GM23338 (cell line): ENCODE data around the gene PCNT. TPM values are rescaled to one million over a fixed set of nuclear protein-coding genes. Genes with fewer than 3 reads are reported as not detected.
A peak's percentile ranks its signal among the peaks of the same experiment; 100 is the strongest.

Experiments
- ATAC-seq: fragments of 200-7000 bp; cut with Tn5 transposase; 3 replicates; pipeline ENCODE4 v1.9.1; 2020
- DNase-seq: peaks from one replicate; pipeline ENCODE4 v3.0.0-alpha.2; 2015; ENCODE audit warnings: low spot score
- H2AFZ ChIP-seq: fragments of 200-600 bp; sonication (generic); 2 replicates; pipeline ENCODE4 v1.8.0; 2016; ENCODE audit warnings: antibody characterized with exemption, mild to moderate bottlenecking, moderate library complexity
- H3F3A ChIP-seq: fragments of 200-600 bp; sonication (generic); replicated peaks from 2 replicates; pipeline ENCODE4 v1.8.0; 2017; ENCODE audit warnings: antibody characterized with exemption, mixed run types, low read depth
- H3K27ac ChIP-seq: fragments of 200-600 bp; sonication (generic); 2 replicates; pipeline ENCODE4 v1.6.1; 2016; ENCODE audit warnings: low read depth
- H3K27me3 ChIP-seq: fragments of 200-600 bp; sonication (generic); 2 replicates; pipeline ENCODE4 v1.8.0; 2016; ENCODE audit warnings: mild to moderate bottlenecking, mixed run types, moderate library complexity; ENCODE audit not compliant: insufficient read depth
- H3K36me3 ChIP-seq: fragments of 200-600 bp; sonication (generic); 2 replicates; pipeline ENCODE4 v1.8.0; 2016; ENCODE audit warnings: mild to moderate bottlenecking; ENCODE audit not compliant: insufficient read depth
- H3K4me1 ChIP-seq: fragments of 200-600 bp; sonication (generic); 2 replicates; pipeline ENCODE4 v1.8.0; 2016; ENCODE audit warnings: mild to moderate bottlenecking, moderate library complexity; ENCODE audit not compliant: insufficient read depth
- H3K4me2 ChIP-seq: fragments of 200-600 bp; sonication (generic); 2 replicates; pipeline ENCODE4 v1.7.1; 2017; ENCODE audit warnings: mixed run types
- H3K4me3 ChIP-seq: fragments of 200-600 bp; sonication (generic); 2 replicates; pipeline ENCODE4 v1.6.1; 2016; ENCODE audit warnings: mixed run types
- H3K79me2 ChIP-seq: fragments of 200-600 bp; sonication (generic); replicated peaks from 2 replicates; pipeline ENCODE4 v1.8.0; 2017; ENCODE audit warnings: mild to moderate bottlenecking; ENCODE audit not compliant: insufficient read depth
- H3K9me2 ChIP-seq: fragments of 200-600 bp; sonication (generic); 2 replicates; pipeline ENCODE4 v1.8.0; 2017; ENCODE audit not compliant: insufficient read depth
- H4K20me1 ChIP-seq: fragments of 200-600 bp; sonication (generic); replicated peaks from 2 replicates; pipeline ENCODE4 v1.8.0; 2017; ENCODE audit warnings: mild to moderate bottlenecking; ENCODE audit not compliant: insufficient read depth
- H3K27ac Mint-ChIP-seq: 2 replicates; pipeline ENCODE4 v1.8.0; 2020; ENCODE audit warnings: inconsistent platforms, mild to moderate bottlenecking, moderate library complexity, mixed read lengths
- H3K27me3 Mint-ChIP-seq: 3 replicates; pipeline ENCODE4 v1.8.0; 2022; ENCODE audit warnings: low read depth, mild to moderate bottlenecking, moderate library complexity, mixed read lengths, inconsistent platforms; ENCODE audit not compliant: insufficient read depth, poor library complexity
- H3K36me3 Mint-ChIP-seq: 3 replicates; pipeline ENCODE4 v1.8.0; 2021; ENCODE audit warnings: low read depth, mild to moderate bottlenecking, inconsistent platforms, moderate library complexity, mixed read lengths
- H3K4me1 Mint-ChIP-seq: 3 replicates; pipeline ENCODE4 v1.8.0; 2020; ENCODE audit warnings: mild to moderate bottlenecking, inconsistent platforms, mixed read lengths
- H3K4me3 Mint-ChIP-seq: 3 replicates; pipeline ENCODE4 v1.8.0; 2021; ENCODE audit warnings: moderate library complexity, mild to moderate bottlenecking, inconsistent platforms, mixed read lengths
- H3K9me3 Mint-ChIP-seq: 3 replicates; pipeline ENCODE4 v1.8.0; 2020; ENCODE audit warnings: moderate library complexity, mild to moderate bottlenecking, inconsistent platforms, mixed read lengths
- CREB1 ChIP-seq: fragments of 250-450 bp; sonication (Bioruptor Pico); IDR thresholded peaks from 2 replicates; pipeline ENCODE4 v1.5.0; 2020; ENCODE audit warnings: low read depth, mild to moderate bottlenecking, moderate library complexity
- CTCF ChIP-seq, 2 experiments: fragments of 200-600 bp in 1 of 2; sonication (generic) in 1 of 2; conservative IDR thresholded peaks; 2 replicates each; pipeline versions ENCODE4 v1.5.1 to v1.6.1; 2016 to 2017; ENCODE audit warnings: antibody characterized with exemption in 2 of 2, low read depth in 2 of 2, mild to moderate bottlenecking in 2 of 2, moderate library complexity in 1 of 2
- ETS1 ChIP-seq: IDR thresholded peaks from 2 replicates; pipeline ENCODE4 v1.6.1; 2016; ENCODE audit warnings: antibody characterized with exemption
- EZH2 ChIP-seq: fragments of 200-600 bp; sonication (generic); IDR thresholded peaks from one replicate; pipeline ENCODE4 v1.8.0; 2017; ENCODE audit warnings: antibody characterized with exemption, mild to moderate bottlenecking, low read depth; ENCODE audit not compliant: unreplicated experiment
- EZH2phosphoT487 ChIP-seq: fragments of 200-600 bp; sonication (generic); IDR thresholded peaks from one replicate; pipeline ENCODE4 v1.8.1; 2018; ENCODE audit warnings: antibody characterized with exemption; ENCODE audit not compliant: unreplicated experiment
- JUNB ChIP-seq: IDR thresholded peaks from one replicate; pipeline ENCODE4 v1.6.1; 2016; ENCODE audit warnings: antibody characterized with exemption; ENCODE audit not compliant: unreplicated experiment
- NANOG ChIP-seq: IDR thresholded peaks from 2 replicates; pipeline ENCODE4 v1.6.1; 2016; ENCODE audit warnings: antibody characterized with exemption, borderline replicate concordance
- POLR2AphosphoS5 ChIP-seq: IDR thresholded peaks from 2 replicates; pipeline ENCODE4 v1.6.1; 2016; ENCODE audit warnings: antibody characterized with exemption, low read depth
- REST ChIP-seq: IDR thresholded peaks from one replicate; pipeline ENCODE4 v1.6.1; 2018; ENCODE audit warnings: antibody characterized with exemption; ENCODE audit not compliant: unreplicated experiment
- STAT1 ChIP-seq: IDR thresholded peaks from one replicate; pipeline ENCODE4 v1.6.1; 2016; ENCODE audit warnings: antibody characterized with exemption; ENCODE audit not compliant: unreplicated experiment
- ZNF114 ChIP-seq: fragments of 250-450 bp; sonication (Bioruptor Pico); IDR thresholded peaks from 2 replicates; pipeline ENCODE4 v1.5.0; 2020; ENCODE audit warnings: mild to moderate bottlenecking, moderate library complexity
- ZNF331 ChIP-seq: fragments of 250-450 bp; sonication (Bioruptor Pico); IDR thresholded peaks from 2 replicates; pipeline ENCODE4 v1.5.0; 2020; ENCODE audit warnings: low read depth, mild to moderate bottlenecking, moderate library complexity
- ZNF462 ChIP-seq: fragments of 250-450 bp; sonication (Bioruptor Pico); IDR thresholded peaks from 2 replicates; pipeline ENCODE4 v1.5.0; 2020; ENCODE audit warnings: mild to moderate bottlenecking, moderate library complexity
- polyA plus RNA-seq: library from polyadenylated mRNA; unstranded; fragments of >200 nt; fragmentation: Nextera tagmentation; extraction: Ambion mirVana; gene quantifications from 2 replicates; pipeline ENCODE4 v1.2.1, GENCODE V29; 2016
- total RNA-seq: library from RNA; depleted of rRNA; stranded (reverse); fragments of >200 nt; shearing (Covaris generic); gene quantifications from 2 replicates; pipeline ENCODE4 v1.2.3, GENCODE V29; 2014

Gene PCNT
- total and polyA plus RNA-seq, 2 experiments from 2014 or later, result 39.6 to 46.1 TPM

GRCh38 chr21:46375560-46376230, 51.7 kb downstream of the PCNT start:
- peaks cover 7% of the 10 kb centered on the region for H4K20me1 ChIP-seq
- H3K27me3 ChIP-seq, result no peaks in the 10 kb centered on the region
- Mint-ChIP-seq H3K4me3 (no peak overlapping the region), H3K4me1 (peaks cover 11% of the 10 kb centered on the region), H3K36me3 (peaks cover 19% of the 10 kb centered on the region), H3K27me3 (peaks cover 6% of the 10 kb centered on the region), H3K27ac (peak overlapping the region; percentile 70; the same call in 1 of the 2 replicates), H3K9me3 (no peaks in the 10 kb centered on the region)
- H3K4me3 ChIP-seq, result no peak overlapping the region
- H3K27ac ChIP-seq, result peak overlapping the region; percentile 42; the same call in 1 of the 2 replicates
- TF ChIP-seq ZNF114 (CRISPR knock-in tag) (no peak), REST (no peak), EZH2phosphoT487 (no peak), CTCF (conservative IDR thresholded peaks at IDR 0.05; ENCODE audit: low read depth in 2 of 2) (no peak), EZH2 (no peak), ETS1 (no peak), JUNB (no peak), ZNF331 (no peak), STAT1 (no peak), CREB1 (CRISPR knock-in tag) (no peak), POLR2AphosphoS5 (no peak), ZNF462 (CRISPR knock-in tag) (no peak), NANOG (no peak)
- no peak overlapping the region for H3K4me2 ChIP-seq
- no peaks in the 10 kb centered on the region for H3K9me2 ChIP-seq
- peaks cover 3% of the 10 kb centered on the region; the same call in 1 of the 2 replicates for H3K4me1 ChIP-seq
- H2AFZ ChIP-seq, result no peak overlapping the region
- H3K36me3 ChIP-seq, result no peaks in the 10 kb centered on the region
- no peak; the same call in 2 of the 3 replicates for ATAC-seq
- peaks cover 16% of the 10 kb centered on the region; the same call in 1 of the 2 replicates for H3F3A ChIP-seq
- no peak for DNase-seq
- H3K79me2 ChIP-seq, result peaks cover 89% of the 10 kb centered on the region
